Left renal cortex interstitium (tissue), 4 donors: Measurements from ENCODE around the gene ARHGAP27. TPM values are rescaled to one million over a fixed set of nuclear protein-coding genes. Genes with fewer than 3 reads are reported as not detected.

Source experiments
- DNase-seq, 4 donors: peaks; one replicate each; pipeline ENCODE4 v3.0.0-alpha.2; 2013; ENCODE audit warnings: low read depth in 4 of 4, low spot score in 2 of 4, missing footprints in 1 of 4
- polyA plus RNA-seq, 4 donors: library from polyadenylated mRNA; unstranded; fragments of 120-200 nt; gene quantifications; one replicate each; pipeline ENCODE4 v1.2.1, GENCODE V29; 2013; ENCODE audit not compliant: insufficient read length in 4 of 4

Gene ARHGAP27
- polyA plus RNA-seq, 4 donors: 11.9 to 20.9 (median 17.7) TPM

- no peak for DNase-seq
Measured at GRCh38 chr17:45430738-45431530, 1.7 kb downstream of the ARHGAP27 start.

GRCh38 chr17:45430006-45430737 is 2.5 kb downstream of the ARHGAP27 start:
- no peak for DNase-seq

GRCh38 chr17:45429339-45430005 is 3.2 kb downstream of the ARHGAP27 start:
- no peak for DNase-seq

GRCh38 chr17:45428931-45429338 is 3.7 kb downstream of the ARHGAP27 start:
- no peak for DNase-seq

GRCh38 chr17:45428050-45428617 is 4.5 kb downstream of the ARHGAP27 start:
- DNase-seq: no peak

GRCh38 chr17:45427181-45427835 is 5.4 kb downstream of the ARHGAP27 start:
- no peak for DNase-seq

- DNase-seq: no peak
Measured at GRCh38 chr17:45426561-45426960, 6.1 kb downstream of the ARHGAP27 start.

GRCh38 chr17:45425984-45426413 is 6.7 kb downstream of the ARHGAP27 start:
- DNase-seq: no peak

GRCh38 chr17:45425125-45425983 is 7.3 kb downstream of the ARHGAP27 start:
- DNase-seq: no peak

GRCh38 chr17:45424769-45425124 is 7.9 kb downstream of the ARHGAP27 start:
- no peak for DNase-seq

GRCh38 chr17:45423975-45424335 is 8.7 kb downstream of the ARHGAP27 start:
- DNase-seq: no peak

- DNase-seq: no peak
Measured at GRCh38 chr17:45423304-45423974, 9.2 kb downstream of the ARHGAP27 start.

- no peak for DNase-seq
Measured at GRCh38 chr17:45414990-45415881, 17.4 kb downstream of the ARHGAP27 start.

GRCh38 chr17:45413498-45413923 is 19.2 kb downstream of the ARHGAP27 start:
- no peak for DNase-seq

GRCh38 chr17:45411348-45412105 is 21.1 kb downstream of the ARHGAP27 start:
- no peak for DNase-seq

- DNase-seq: no peak
Measured at GRCh38 chr17:45410144-45411091, 22.3 kb downstream of the ARHGAP27 start.
